Mesothelial cell of epicardium (in vitro differentiated cells): ENCODE measurements around the gene HAUS7. TPM values are rescaled to one million over a fixed set of nuclear protein-coding genes. Genes with fewer than 3 reads are reported as not detected.

Source experiments
- DNase-seq, 2 experiments: peaks; one replicate each; pipeline ENCODE4 v3.0.0; 2021; ENCODE audit warnings: low spot score in 2 of 2; ENCODE audit not compliant: unreplicated experiment in 2 of 2
- H3K27ac Mint-ChIP-seq: 2 replicates; pipeline ENCODE4 v1.8.0; 2021; ENCODE audit warnings: mixed read lengths
- H3K27me3 Mint-ChIP-seq: 2 replicates; pipeline ENCODE4 v1.8.0; 2021; ENCODE audit warnings: low read depth, mixed read lengths
- H3K36me3 Mint-ChIP-seq: 2 replicates; pipeline ENCODE4 v1.8.0; 2021; ENCODE audit warnings: mixed read lengths
- H3K4me1 Mint-ChIP-seq: 2 replicates; pipeline ENCODE4 v1.8.0; 2021; ENCODE audit warnings: mixed read lengths
- H3K4me3 Mint-ChIP-seq: 2 replicates; pipeline ENCODE4 v1.8.0; 2021; ENCODE audit warnings: mild to moderate bottlenecking, moderate library complexity, mixed read lengths
- H3K9me3 Mint-ChIP-seq: 2 replicates; pipeline ENCODE4 v1.8.0; 2021; ENCODE audit warnings: mixed read lengths
- CTCF ChIP-seq: fragments of 200-600 bp; sonication (generic); IDR thresholded peaks from one replicate; pipeline ENCODE4 v1.5.0; 2021; ENCODE audit warnings: antibody characterized with exemption; ENCODE audit not compliant: unreplicated experiment
- total RNA-seq: library from RNA; stranded (reverse); gene quantifications from 3 replicates; pipeline ENCODE4 v1.2.1, GENCODE V29; 2021

Gene HAUS7
- total RNA-seq, 1 donor from 2014 or later: 24.7 TPM

GRCh38 chrX:153494061-153494460 is 23.7 kb upstream of the HAUS7 start:
- no peak for DNase-seq
- Mint-ChIP-seq H3K27me3 (no peaks in the 10 kb centered on the region), H3K4me3 (peak overlapping the region; percentile 48), H3K36me3 (no peaks in the 10 kb centered on the region), H3K9me3 (no peaks in the 10 kb centered on the region), H3K4me1 (peaks cover 22% of the 10 kb centered on the region), H3K27ac (peak overlapping the region; percentile 73)
- no peak for TF ChIP-seq CTCF

GRCh38 chrX:153493085-153493484 is 22.7 kb upstream of the HAUS7 start:
- no peak for TF ChIP-seq CTCF

GRCh38 chrX:153492543-153492942 is 22.2 kb upstream of the HAUS7 start:
- Mint-ChIP-seq H3K4me1 (peaks cover 17% of the 10 kb centered on the region), H3K4me3 (no peak overlapping the region), H3K27ac (no peak overlapping the region), H3K27me3 (no peaks in the 10 kb centered on the region), H3K36me3 (no peaks in the 10 kb centered on the region), H3K9me3 (no peaks in the 10 kb centered on the region)
- TF ChIP-seq CTCF: no peak
- DNase-seq: no peak

More at GRCh38 chrX:153493085-153493484, 22.7 kb upstream of the HAUS7 start:
- Mint-ChIP-seq H3K27ac (peak overlapping the region; percentile 34), H3K36me3 (no peaks in the 10 kb centered on the region), H3K27me3 (no peaks in the 10 kb centered on the region), H3K4me3 (no peak overlapping the region), H3K4me1 (peaks cover 21% of the 10 kb centered on the region), H3K9me3 (no peaks in the 10 kb centered on the region)
- no peak for DNase-seq

GRCh38 chrX:153491918-153492317 is 21.5 kb upstream of the HAUS7 start:
- no peaks in the 10 kb centered on the region for H3K9me3 Mint-ChIP-seq
- no peaks in the 10 kb centered on the region for H3K36me3 Mint-ChIP-seq
- H3K27ac Mint-ChIP-seq: no peak overlapping the region
- TF ChIP-seq CTCF: no peak
- no peak overlapping the region for H3K4me3 Mint-ChIP-seq
- H3K4me1 Mint-ChIP-seq: peaks cover 19% of the 10 kb centered on the region
- no peak for DNase-seq
- no peaks in the 10 kb centered on the region for H3K27me3 Mint-ChIP-seq

- no peaks in the 10 kb centered on the region for H3K9me3 Mint-ChIP-seq
- H3K27me3 Mint-ChIP-seq: no peaks in the 10 kb centered on the region
- DNase-seq: no peak
- H3K4me3 Mint-ChIP-seq: no peak overlapping the region
- H3K4me1 Mint-ChIP-seq: peaks cover 24% of the 10 kb centered on the region
- no peak for TF ChIP-seq CTCF
- no peaks in the 10 kb centered on the region for H3K36me3 Mint-ChIP-seq
- peak overlapping the region; percentile 67 for H3K27ac Mint-ChIP-seq
These were observed 21.1 kb upstream of the HAUS7 start for GRCh38 chrX:153491351-153491914.
